Measurements from ENCODE around the gene LDLR. TPM values are rescaled to one million over a fixed set of nuclear protein-coding genes. Genes with fewer than 3 reads are reported as not detected.
A peak's percentile ranks its signal among the peaks of the same experiment; 100 is the strongest.
"Not testable (repeated sequence)": the region's sequence is repeated elsewhere in the genome, so short reads cannot be mapped to it uniquely, and the experiment has no call there.

LDLR gene
- total RNA-seq, 4 donors from 2014 or later, result 75.7 to 209 (median 156) TPM

DNA sequence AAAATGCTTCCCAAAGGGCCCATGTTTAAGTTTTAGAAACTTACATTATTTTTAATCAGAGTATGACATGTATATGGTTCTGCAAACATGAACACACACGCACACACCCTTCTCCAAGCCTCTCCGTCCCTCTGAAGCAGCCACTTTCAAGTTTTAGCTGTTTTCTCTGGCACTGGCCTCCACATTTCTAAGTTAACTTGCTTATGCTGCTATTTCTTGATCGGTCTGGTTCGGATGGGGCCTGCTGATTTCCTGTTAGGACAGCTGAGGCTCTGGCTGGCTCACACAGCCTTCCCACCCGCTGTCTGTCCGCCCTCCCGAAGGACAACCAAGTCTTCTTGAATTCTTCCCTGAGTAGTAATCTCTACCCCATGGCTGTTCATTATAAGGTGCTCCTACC lies 61.9 kb downstream of the LDLR start:
- DNase-seq, result no peak
- no peaks in the 10 kb centered on the region for H3K27me3 ChIP-seq
- H3K36me3 ChIP-seq, result no peaks in the 10 kb centered on the region
- TF ChIP-seq POLR2A (IDR thresholded peaks at IDR 0.05), result no peak
- no peak overlapping the region for H3K4me3 ChIP-seq
- no peaks in the 10 kb centered on the region for H3K9me3 ChIP-seq
- peaks cover 0 to 21% (median 7%) of the 10 kb centered on the region in 4 donors for H3K4me1 ChIP-seq
- H3K27ac ChIP-seq, result peak overlapping the region in 3 of 4 donors; percentile 7 to 78 (median 35)

DNA sequence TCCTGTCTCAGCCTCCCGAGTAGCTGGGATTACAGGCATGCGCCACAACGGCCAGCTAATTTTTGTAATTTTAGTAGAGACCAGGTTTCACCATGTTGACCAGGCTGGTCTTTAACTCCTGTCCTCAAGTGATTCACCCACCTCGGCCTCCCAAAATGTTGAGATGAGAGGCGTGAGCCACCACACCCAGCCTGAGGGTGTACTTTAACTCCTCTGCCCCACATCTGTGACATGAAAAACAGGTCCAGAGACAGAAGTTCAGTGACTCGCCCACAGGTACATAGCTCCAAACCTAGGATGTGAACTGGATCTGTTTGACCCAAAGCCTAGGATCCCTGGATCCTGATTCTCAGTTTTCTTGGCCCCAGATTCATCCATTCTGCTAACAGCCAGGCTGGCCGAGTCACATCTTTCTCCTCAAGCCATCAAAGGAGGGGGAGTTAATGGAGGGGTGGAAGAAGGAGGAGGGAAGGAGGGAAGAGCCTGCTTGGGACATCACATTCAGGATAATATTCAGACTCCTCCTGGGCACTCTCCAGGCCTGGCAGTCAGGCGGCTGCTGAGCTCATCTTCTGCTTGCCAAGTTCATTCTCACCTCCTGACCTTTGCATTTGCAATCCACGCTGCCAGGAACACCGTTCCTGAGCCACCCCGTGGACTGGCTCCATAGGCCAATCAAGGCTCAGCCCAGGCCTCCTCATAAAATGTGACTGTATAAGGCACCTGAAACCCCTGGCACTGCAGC lies 63.2 kb downstream of the LDLR start:
- Histone ChIP-seq H3K4me3 (no peak overlapping the region), H3K9me3 (no peaks in the 10 kb centered on the region), H3K4me1 (peaks cover 0 to 21% (median 7%) of the 10 kb centered on the region in 4 donors), H3K36me3 (no peaks in the 10 kb centered on the region), H3K27ac (peak overlapping the region in 2 of 4 donors; percentile 69 to 78), H3K27me3 (no peaks in the 10 kb centered on the region)
- peak in 2 of 3 donors; percentile 66 to 79 for DNase-seq
- TF ChIP-seq, protein P1, sequence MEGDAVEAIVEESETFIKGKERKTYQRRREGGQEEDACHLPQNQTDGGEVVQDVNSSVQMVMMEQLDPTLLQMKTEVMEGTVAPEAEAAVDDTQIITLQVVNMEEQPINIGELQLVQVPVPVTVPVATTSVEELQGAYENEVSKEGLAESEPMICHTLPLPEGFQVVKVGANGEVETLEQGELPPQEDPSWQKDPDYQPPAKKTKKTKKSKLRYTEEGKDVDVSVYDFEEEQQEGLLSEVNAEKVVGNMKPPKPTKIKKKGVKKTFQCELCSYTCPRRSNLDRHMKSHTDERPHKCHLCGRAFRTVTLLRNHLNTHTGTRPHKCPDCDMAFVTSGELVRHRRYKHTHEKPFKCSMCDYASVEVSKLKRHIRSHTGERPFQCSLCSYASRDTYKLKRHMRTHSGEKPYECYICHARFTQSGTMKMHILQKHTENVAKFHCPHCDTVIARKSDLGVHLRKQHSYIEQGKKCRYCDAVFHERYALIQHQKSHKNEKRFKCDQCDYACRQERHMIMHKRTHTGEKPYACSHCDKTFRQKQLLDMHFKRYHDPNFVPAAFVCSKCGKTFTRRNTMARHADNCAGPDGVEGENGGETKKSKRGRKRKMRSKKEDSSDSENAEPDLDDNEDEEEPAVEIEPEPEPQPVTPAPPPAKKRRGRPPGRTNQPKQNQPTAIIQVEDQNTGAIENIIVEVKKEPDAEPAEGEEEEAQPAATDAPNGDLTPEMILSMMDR (IDR thresholded peaks at IDR 0.05), result no peak
- no peak for TF ChIP-seq POLR2A (IDR thresholded peaks at IDR 0.05)

DNA sequence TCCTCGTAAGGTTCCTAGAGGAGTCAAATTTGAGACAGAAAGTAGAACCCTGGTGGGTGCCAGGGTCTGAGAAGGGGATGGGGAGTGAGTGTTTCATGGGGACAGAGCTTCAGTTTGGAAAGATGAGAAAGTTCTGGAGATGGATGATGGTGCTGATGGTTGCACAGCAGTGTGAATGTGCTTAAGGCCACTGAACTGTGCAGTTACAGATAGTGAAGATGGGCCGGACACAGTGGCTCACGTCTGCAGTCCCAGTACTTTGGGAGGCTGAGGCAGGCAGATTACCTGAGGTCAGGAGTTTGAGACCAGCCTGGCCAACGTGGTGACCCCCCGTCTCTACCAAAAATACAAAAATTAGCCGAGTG lies 65.4 kb downstream of the LDLR start:
- no peaks in the 10 kb centered on the region for H3K27me3 ChIP-seq
- peaks cover 0 to 21% (median 7%) of the 10 kb centered on the region in 4 donors for H3K4me1 ChIP-seq
- no peak overlapping the region for H3K4me3 ChIP-seq
- TF ChIP-seq POLR2A (IDR thresholded peaks at IDR 0.05), result no peak
- TF ChIP-seq, protein P1 (IDR thresholded peaks at IDR 0.05), result no peak
- no peak overlapping the region for H3K27ac ChIP-seq
- DNase-seq, result no peak
- H3K36me3 ChIP-seq, result no peaks in the 10 kb centered on the region
- no peaks in the 10 kb centered on the region for H3K9me3 ChIP-seq

DNA sequence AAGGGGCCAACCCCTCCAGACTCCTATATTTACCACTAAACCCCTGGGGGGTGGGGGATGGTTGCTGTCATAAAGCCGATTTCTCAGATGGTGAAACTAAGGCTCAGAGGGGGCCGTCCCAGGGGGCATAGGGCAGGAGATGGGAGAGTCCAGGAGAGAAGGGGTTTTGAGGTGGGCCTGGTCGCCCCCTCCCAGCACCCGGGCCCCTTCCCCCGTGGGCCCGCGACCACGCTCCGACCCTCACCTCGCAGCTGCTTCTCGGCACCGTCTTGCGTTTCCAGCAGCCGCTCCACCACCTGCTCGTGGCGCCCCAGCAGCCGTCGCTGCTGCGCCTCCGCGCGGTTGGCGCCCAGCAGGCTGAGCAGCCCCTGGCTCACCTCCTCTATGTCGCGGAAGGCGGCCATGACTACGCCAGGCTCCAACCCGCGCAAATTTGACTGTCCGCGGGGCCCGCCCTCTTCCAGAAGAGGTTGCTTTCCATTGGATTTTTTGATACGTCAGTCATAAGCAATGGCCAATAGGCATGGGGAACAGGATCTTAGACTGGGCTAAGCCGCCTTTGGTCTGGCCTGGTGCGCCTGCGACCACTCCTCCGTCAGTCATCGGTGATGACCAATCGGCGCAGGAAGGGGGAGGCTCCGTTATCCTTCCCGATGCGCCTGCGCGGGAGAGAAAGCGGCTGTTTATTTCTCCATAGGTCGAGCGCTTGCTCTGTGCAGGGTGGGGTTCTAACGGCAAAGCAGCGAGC lies 66.3 kb downstream of the LDLR start, which contains the start of gene SPC24:
SPC24 (minus strand) TSS at position 410 of the 748 bp plus-strand sequence; CDS start at position 404, 6 bp downstream.
- Histone ChIP-seq H3K9me3 (no peaks in the 10 kb centered on the region), H3K4me1 (peaks cover 0 to 21% (median 7%) of the 10 kb centered on the region in 4 donors), H3K27ac (peak within 1 kb of the TSS in 3 of 4 donors; percentile 44 to 65 (median 65)), H3K4me3 (peak within 1 kb of the TSS; percentile 44 to 75 (median 68)), H3K27me3 (no peaks in the 10 kb centered on the region), H3K36me3 (no peaks in the 10 kb centered on the region)
- peak; percentile 84 to 97 (median 92) for DNase-seq
- TF ChIP-seq, protein P1 (IDR thresholded peaks at IDR 0.05), result no peak
- no peak for TF ChIP-seq POLR2A (IDR thresholded peaks at IDR 0.05)

DNA sequence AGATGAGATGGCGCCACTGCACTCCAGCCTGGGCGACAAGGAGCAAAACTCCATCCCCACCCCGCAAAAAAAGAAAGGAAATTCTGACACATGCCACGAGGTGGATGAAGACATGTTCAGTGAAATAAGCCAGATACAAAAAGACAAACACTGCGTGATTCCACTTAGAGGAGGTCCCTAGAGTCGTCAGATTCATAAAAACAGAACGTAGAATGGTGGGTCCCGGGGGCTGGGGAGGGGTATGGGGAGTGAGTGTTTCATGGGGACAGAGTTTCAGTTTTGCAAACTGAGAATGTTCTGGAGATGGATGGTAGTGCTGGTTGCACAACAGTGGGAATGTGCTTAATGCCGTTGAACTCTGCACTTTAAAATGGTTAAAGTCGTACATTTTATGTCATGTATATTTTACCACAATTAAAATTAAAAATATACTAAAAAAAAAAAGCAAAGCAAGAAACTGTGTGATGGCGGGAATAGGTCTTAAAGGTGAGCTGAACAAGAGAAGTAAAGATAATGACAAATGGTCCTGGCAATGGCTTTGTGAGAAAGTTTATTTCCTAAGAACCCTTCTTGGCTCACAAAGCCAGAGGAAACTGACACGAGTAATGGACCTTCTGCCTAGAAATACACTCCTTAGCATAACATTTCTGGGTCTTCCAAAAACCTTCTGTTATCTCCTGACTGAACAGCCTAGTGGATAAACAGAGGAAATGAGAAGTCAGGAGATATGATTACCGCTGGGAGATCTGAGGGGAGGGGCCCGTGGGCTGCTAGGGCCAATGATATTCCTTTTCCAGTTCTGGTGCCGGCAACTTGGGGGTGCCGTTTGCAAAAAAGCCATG lies 70.6 kb downstream of the LDLR start:
- no peak for DNase-seq
- Histone ChIP-seq H3K36me3 (no peaks in the 10 kb centered on the region), H3K27me3 (no peaks in the 10 kb centered on the region), H3K9me3 (no peaks in the 10 kb centered on the region), H3K4me3 (no peak overlapping the region), H3K4me1 (peaks cover 0 to 14% (median 6%) of the 10 kb centered on the region in 4 donors), H3K27ac (peak overlapping the region; percentile 11 to 79 (median 37))
- TF ChIP-seq, protein P1 (IDR thresholded peaks at IDR 0.05), result peak in 1 of 6 experiments; percentile 4
- no peak for TF ChIP-seq POLR2A (IDR thresholded peaks at IDR 0.05)

DNA sequence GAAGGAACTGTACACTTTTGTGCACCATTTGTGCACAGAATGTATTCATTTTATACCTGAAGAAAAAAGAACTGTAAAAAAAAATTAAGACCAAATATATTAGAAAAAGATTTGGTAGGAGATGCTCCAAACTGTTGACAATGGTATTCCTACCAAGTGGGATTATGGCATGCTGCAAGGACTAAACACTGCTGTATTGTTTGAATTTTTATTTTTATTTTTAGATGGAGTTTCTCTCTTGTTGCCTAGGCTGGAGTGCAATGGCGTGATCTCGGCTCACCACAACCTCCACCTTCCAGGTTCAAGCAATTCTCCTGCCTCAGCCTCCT lies 71.1 kb downstream of the LDLR start:
- H3K9me3 ChIP-seq, DNase-seq, H3K4me3 ChIP-seq, H3K27me3 ChIP-seq, H3K36me3 ChIP-seq: not testable (repeated sequence)
- Histone ChIP-seq H3K4me1 (peaks cover 0 to 10% (median 1%) of the 10 kb centered on the region in 4 donors), H3K27ac (peak overlapping the region in 3 of 4 donors; percentile 11 to 79 (median 19))
